ENCODE results near the gene ZFP64.
"Not testable (repeated sequence)": the region's sequence is repeated elsewhere in the genome, so short reads cannot be mapped to it uniquely, and the experiment has no call there.

GRCh38 chr20:52133714-52134113, 57.9 kb downstream of the ZFP64 start:
- not testable (repeated sequence) for TF ChIP-seq CTCF, POLR2AphosphoS5 (IDR thresholded peaks at IDR 0.05)
